HEK293T (cell line): ENCODE data around the gene ENPP6.

Source experiments
- BHLHE40 ChIP-seq: fragments of 450-650 bp; IDR thresholded peaks from 2 replicates; pipeline ENCODE4 v1.6.1; 2016; ENCODE audit warnings: mild to moderate bottlenecking, moderate library complexity, borderline replicate concordance
- CTBP1 ChIP-seq: fragments of 450-650 bp; IDR thresholded peaks from 2 replicates; pipeline ENCODE4 v1.6.1; 2016; ENCODE audit warnings: borderline replicate concordance
- FOXA1 ChIP-seq: fragments of 450-650 bp; IDR thresholded peaks from 2 replicates; pipeline ENCODE4 v1.6.1; 2016; ENCODE audit warnings: mild to moderate bottlenecking
- FOXK2 ChIP-seq: fragments of 450-650 bp; IDR thresholded peaks from 2 replicates; pipeline ENCODE4 v1.6.1; 2016; ENCODE audit warnings: mild to moderate bottlenecking
- FOXM1 ChIP-seq: fragments of 450-650 bp; IDR thresholded peaks from 2 replicates; pipeline ENCODE4 v1.6.1; 2017; ENCODE audit warnings: mild to moderate bottlenecking, borderline replicate concordance
- HDGF ChIP-seq: fragments of 450-650 bp; IDR thresholded peaks from 2 replicates; pipeline ENCODE4 v1.6.1; 2017; ENCODE audit warnings: antibody characterized with exemption, borderline replicate concordance
- LEF1 ChIP-seq: fragments of 450-650 bp; IDR thresholded peaks from 2 replicates; pipeline ENCODE4 v1.6.1; 2017; ENCODE audit warnings: mild to moderate bottlenecking, borderline replicate concordance
- NFRKB ChIP-seq: fragments of 450-650 bp; IDR thresholded peaks from 2 replicates; pipeline ENCODE4 v1.6.1; 2016; ENCODE audit warnings: mild to moderate bottlenecking, moderate library complexity
- SP1 ChIP-seq: fragments of 450-650 bp; IDR thresholded peaks from 2 replicates; pipeline ENCODE4 v1.6.1; 2017
- SUZ12 ChIP-seq: fragments of 450-650 bp; IDR thresholded peaks from 2 replicates; pipeline ENCODE4 v1.6.1; 2016; ENCODE audit warnings: mild to moderate bottlenecking
- TARDBP ChIP-seq: fragments of 450-650 bp; IDR thresholded peaks from 2 replicates; pipeline ENCODE4 v1.6.1; 2016
- ZNF384 ChIP-seq: fragments of 450-650 bp; IDR thresholded peaks from 2 replicates; pipeline ENCODE4 v1.6.1; 2016
- TF ChIP-seq, protein P1 (sequence below): fragments of 450-650 bp; IDR thresholded peaks from 2 replicates; pipeline ENCODE4 v1.6.1; 2016

DNA sequence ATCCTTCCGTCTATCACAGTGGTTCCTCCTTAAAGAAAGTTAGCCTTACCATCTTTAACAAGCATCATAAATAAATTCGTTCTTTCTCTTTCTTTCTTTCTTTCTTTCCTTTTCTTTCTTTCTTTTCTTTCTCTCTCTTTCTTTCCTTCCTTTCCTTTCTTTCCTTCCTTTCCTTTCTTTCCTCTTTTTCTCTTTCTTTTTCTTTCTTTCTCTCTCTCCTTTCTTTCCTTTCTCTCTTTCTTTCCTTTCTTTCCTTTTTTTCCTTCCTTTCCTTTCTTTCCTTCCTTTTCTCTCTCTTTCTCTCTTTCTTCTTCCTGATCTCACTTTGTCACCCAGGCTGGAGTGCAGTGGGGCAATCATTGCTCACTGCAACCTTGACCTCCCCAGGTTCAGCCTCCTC is 60.4 kb downstream of the ENPP6 start:
- TF ChIP-seq HDGF (no peak), TARDBP (no peak), FOXK2 (no peak), FOXA1 (no peak), SUZ12 (no peak), ZNF384 (no peak), FOXM1 (no peak), SP1 (no peak), LEF1 (no peak), NFRKB (no peak), CTBP1 (no peak), BHLHE40 (no peak)
- TF ChIP-seq, protein P1, sequence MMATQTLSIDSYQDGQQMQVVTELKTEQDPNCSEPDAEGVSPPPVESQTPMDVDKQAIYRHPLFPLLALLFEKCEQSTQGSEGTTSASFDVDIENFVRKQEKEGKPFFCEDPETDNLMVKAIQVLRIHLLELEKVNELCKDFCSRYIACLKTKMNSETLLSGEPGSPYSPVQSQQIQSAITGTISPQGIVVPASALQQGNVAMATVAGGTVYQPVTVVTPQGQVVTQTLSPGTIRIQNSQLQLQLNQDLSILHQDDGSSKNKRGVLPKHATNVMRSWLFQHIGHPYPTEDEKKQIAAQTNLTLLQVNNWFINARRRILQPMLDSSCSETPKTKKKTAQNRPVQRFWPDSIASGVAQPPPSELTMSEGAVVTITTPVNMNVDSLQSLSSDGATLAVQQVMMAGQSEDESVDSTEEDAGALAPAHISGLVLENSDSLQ, result no peak
